22Rv1 (cell line): Measurements from ENCODE around the gene CCDC93.

Experiments used
- H3K27ac ChIP-seq: fragments of 450-650 bp; 2 replicates; pipeline ENCODE4 v1.5.1; 2017
- CTCF ChIP-seq: fragments of 450-650 bp; IDR thresholded peaks from 2 replicates; pipeline ENCODE4 v1.5.1; 2017; ENCODE audit warnings: mild to moderate bottlenecking
- ZFX ChIP-seq: fragments of 450-650 bp; IDR thresholded peaks from 2 replicates; pipeline ENCODE4 v1.6.1; 2017; ENCODE audit warnings: antibody characterized with exemption, borderline replicate concordance

Gene CCDC93, protein sequence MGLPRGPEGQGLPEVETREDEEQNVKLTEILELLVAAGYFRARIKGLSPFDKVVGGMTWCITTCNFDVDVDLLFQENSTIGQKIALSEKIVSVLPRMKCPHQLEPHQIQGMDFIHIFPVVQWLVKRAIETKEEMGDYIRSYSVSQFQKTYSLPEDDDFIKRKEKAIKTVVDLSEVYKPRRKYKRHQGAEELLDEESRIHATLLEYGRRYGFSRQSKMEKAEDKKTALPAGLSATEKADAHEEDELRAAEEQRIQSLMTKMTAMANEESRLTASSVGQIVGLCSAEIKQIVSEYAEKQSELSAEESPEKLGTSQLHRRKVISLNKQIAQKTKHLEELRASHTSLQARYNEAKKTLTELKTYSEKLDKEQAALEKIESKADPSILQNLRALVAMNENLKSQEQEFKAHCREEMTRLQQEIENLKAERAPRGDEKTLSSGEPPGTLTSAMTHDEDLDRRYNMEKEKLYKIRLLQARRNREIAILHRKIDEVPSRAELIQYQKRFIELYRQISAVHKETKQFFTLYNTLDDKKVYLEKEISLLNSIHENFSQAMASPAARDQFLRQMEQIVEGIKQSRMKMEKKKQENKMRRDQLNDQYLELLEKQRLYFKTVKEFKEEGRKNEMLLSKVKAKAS

DNA sequence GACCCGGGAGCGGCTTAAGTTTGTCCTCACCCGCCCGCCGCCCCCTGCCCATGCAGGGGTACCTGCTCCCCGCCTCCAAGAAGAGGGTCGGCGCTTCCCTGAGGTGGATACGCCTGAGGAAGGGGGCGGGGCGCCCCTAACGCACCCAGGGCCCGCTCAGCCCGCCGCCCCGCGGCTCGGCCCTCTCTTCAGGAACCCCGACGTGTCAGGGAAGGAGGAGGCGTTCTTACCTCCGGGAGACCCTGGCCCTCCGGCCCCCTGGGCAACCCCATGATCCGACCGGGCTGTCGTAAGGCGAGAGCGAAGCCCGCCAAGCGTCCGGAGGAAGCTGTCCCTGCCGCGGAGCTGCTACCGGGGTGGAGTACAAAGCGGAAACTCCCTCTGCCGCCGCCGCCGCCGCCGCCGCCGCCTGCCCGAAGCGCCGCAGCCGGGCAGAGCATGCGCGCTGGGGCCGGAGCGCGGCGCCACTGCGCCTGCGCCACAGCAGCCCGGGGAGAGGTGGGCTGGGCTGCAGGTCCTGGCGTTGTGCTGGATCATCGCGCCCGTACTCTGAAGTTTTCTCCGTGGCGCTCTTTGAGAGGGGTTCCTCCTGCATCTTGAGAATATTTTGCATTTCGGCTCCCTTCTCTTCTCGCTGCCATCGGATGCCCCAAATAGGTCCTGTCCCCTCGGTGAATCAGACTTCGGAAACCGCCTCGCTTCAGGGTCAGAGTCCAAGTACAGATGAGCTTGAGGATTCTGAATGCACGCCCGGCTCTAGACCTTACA is at the start of gene CCDC93:
TSS of gene CCDC93 (minus strand) at position 347 of the 768 bp plus-strand sequence. CDS start at position 272, 75 bp downstream.
- TF ChIP-seq ZFX: no peak
- no peak for TF ChIP-seq CTCF
- H3K27ac ChIP-seq: 0 out of 2 replicates have a peak within 1 kb of the TSS, but pooled peaks have one; percentile 26

GRCh38 chr2:118062669-118063068 is 48.8 kb upstream of the CCDC93 start:
- H3K27ac ChIP-seq: no peak overlapping the region
- TF ChIP-seq CTCF (no peak), ZFX (no peak)

- TF ChIP-seq CTCF: no peak
- TF ChIP-seq ZFX: no peak
- H3K27ac ChIP-seq: no peak overlapping the region
These were observed 48.2 kb upstream of the CCDC93 start for GRCh38 chr2:118062048-118062447.

DNA sequence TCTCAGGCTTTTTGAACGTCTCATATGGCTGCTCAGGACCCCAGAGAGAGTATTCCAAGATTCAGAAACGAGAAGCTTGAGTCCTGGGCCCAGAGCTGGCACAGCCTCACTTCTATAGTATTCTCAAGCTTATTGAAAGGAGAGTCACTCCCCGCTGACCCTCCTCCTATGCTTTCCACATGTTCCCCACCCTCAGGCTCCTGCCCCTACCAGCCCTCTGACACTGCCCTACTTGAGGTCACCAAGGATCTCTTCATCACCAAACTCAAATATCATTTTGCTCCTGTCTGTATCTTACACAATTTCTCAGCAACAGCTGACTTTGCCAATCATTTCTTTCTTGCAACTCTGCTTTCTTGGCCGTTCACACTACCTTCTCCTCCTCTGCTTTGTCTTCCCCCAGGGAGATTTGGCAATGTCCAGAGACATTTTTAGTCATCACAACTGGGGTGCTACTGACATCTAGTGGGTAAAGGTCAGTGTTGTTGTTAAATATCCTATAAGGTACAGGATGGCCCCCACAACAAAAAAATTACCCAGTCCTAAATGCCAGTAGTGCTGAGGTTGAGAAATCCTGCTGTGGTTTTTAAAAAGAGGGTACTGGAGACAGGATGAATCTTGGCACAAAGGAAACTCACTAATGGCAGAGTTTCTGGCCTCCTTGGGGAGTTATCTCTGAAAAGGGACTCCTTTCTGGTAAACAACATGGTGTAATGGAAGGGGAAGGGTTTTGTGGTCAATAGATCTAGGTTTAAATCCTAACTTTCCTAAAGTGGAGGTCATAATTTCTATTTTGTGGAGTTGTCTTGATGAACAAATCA is 47.5 kb upstream of the CCDC93 start:
- H3K27ac ChIP-seq: no peak overlapping the region
- no peak for TF ChIP-seq ZFX
- TF ChIP-seq CTCF: no peak

DNA sequence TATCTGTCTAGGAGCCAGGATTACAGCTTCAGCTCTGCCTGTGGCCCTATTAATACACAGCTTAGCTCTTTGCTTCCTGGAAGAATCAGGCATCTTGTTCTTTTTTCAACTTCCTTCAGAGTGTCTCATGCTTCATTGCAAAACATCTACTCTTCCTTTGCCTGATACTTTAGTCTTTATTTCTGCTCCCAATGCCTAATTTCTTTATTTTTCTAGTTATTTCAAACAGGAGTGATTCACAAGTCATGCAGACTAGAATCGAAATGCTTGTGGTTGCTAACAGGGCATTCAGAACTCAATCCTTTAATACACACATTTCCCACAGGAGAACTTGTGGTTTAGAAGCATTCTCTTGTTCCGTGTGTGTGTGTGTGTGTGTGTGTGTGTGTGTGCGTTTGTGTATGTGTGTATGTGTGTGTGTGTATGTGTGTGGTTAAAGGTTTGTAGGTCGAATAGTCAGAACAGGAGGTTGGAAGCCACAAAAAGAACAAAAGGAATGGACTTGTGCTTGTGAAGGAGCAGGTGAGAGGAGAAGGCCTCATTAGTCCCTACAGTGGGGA is 46.1 kb upstream of the CCDC93 start:
- no peak overlapping the region for H3K27ac ChIP-seq

More for the DNA sequence above, 46.1 kb upstream of the CCDC93 start:
- TF ChIP-seq CTCF (no peak), ZFX (no peak)
